Measurements from ENCODE around the gene ZC3HAV1L.
"Not testable (repeated sequence)": the region's sequence is repeated elsewhere in the genome, so short reads cannot be mapped to it uniquely, and the experiment has no call there.

Gene ZC3HAV1L

DNA sequence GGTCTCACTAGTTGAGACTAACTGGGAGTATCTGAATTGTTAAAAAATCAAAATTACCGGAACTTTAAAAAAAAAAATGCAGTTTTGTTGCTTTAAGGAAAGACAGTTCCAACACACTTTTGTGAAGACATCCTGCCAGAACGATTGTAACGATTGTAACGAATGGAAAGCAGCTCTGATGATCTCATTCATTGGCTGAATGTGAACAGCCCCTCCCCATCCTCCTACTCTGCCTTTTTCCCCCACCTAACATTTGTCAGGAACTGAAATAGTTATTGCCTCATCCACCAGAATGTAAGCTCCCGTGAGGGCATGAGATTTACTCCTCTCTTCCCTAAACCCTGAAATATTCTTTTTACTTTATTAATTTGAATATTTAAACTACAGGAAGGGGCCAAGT lies 23.1 kb upstream of the ZC3HAV1L start:
- no peak for DNase-seq (ENCODE audit: low spot score)
- TF ChIP-seq, protein P1, sequence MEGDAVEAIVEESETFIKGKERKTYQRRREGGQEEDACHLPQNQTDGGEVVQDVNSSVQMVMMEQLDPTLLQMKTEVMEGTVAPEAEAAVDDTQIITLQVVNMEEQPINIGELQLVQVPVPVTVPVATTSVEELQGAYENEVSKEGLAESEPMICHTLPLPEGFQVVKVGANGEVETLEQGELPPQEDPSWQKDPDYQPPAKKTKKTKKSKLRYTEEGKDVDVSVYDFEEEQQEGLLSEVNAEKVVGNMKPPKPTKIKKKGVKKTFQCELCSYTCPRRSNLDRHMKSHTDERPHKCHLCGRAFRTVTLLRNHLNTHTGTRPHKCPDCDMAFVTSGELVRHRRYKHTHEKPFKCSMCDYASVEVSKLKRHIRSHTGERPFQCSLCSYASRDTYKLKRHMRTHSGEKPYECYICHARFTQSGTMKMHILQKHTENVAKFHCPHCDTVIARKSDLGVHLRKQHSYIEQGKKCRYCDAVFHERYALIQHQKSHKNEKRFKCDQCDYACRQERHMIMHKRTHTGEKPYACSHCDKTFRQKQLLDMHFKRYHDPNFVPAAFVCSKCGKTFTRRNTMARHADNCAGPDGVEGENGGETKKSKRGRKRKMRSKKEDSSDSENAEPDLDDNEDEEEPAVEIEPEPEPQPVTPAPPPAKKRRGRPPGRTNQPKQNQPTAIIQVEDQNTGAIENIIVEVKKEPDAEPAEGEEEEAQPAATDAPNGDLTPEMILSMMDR (conservative IDR thresholded peaks at IDR 0.05; ENCODE audit: low read depth) = no peak
- CTCF ChIA-PET = no interaction called here
- no peak overlapping the region for H3K27ac ChIP-seq
- POLR2A ChIA-PET (ENCODE audit: low non-redundant PET) = no interaction called here

DNA sequence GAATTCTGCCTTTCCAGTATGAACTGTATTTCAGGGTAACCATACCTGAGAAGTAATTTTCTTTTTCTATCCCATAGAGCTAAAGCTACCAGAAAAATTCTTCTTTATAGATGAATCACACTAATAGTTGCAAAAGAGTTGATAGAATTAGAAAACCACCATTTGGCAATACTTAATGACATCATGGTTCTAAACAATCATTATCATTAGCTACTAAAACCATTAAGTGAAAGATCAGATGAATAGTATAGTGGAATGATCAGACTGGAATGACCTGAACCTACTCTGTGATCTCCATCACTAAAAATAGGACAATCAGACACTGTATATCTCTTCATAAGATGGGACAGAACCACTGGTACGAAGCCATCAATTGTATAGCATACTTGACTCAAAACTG lies 19.8 kb upstream of the ZC3HAV1L start:
- ChIA-PET CTCF (no interaction called here), POLR2A (ENCODE audit: low non-redundant PET) (no interaction called here)
- TF ChIP-seq, protein P1 (conservative IDR thresholded peaks at IDR 0.05; ENCODE audit: low read depth) = no peak
- DNase-seq (ENCODE audit: low spot score) = no peak
- no peak overlapping the region for H3K27ac ChIP-seq

DNA sequence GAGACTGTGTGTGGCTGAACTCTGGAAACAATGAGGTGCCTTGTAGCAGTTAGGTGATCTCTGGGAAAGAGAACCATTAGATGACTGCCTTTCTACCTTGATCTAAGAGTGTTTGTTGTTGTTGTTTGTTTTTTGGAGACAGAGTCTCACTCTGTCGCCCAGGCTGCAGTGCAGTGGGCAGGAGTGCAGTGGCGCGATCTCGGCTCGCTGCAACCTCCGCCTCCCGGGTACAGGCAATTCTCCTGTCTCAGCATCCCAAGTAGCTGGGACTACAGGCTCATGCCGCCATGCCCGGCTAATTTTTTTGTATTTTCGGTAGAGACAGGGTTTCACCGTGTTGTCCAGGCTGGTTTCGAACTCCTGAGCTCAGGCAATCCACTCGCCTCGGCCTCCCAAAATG lies 18.8 kb upstream of the ZC3HAV1L start:
- DNase-seq (ENCODE audit: low spot score); POLR2A ChIA-PET (ENCODE audit: low non-redundant PET); CTCF ChIA-PET; H3K27ac ChIP-seq: not testable (repeated sequence)

DNA sequence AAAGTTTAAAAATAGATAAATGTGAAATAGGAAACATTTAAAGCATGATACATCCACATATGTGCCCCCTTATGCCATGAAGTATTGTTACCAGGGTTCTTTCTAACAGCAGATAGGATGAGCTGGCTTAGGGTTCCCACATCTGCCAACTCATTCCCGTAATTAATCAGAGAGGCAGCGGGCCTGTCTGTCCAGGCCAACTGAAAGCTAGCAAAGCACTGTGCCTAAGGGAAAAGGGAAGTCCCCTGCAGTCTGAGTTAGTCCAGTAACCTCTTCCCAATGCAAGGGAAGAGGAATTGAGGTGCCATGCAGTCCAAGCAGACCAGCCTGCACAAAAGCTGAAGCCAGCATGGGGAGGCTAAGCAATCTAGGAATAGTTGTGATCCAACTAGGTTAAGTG lies 18.3 kb upstream of the ZC3HAV1L start:
- TF ChIP-seq, protein P1 (conservative IDR thresholded peaks at IDR 0.05; ENCODE audit: low read depth) = no peak
- H3K27ac ChIP-seq = no peak overlapping the region
- ChIA-PET POLR2A (ENCODE audit: low non-redundant PET) (no interaction called here), CTCF (interaction anchor here (0.5 to 0.8 kb wide), 2 partner anchors 19 to 21 kb away, joined by 3 to 4 read pairs; no protein-coding TSS in a partner anchor)
- DNase-seq (ENCODE audit: low spot score) = no peak

DNA sequence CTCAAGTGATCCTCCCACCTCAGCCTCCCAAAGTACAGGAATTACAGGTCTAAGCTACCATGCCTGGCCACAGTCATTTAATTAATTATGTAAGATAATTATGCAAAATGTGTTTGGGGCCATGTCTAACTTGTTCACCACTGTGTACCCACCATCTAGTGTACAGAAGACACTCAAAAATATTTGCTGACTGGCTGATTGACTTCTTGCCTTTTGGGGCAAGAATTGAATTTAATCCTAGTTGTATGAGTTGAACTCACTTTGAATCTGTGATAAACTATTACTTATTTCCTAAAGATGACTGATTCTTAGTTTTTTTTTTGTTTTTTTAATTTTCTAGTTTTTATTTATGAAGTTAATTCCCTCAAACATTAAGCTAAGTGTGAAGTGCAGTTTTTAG lies 15.8 kb upstream of the ZC3HAV1L start:
- POLR2A ChIA-PET (ENCODE audit: low non-redundant PET) = no interaction called here
- H3K27ac ChIP-seq = no peak overlapping the region
- CTCF ChIA-PET = interaction anchor here (1.1 kb wide), 1 partner anchor 165 kb away, joined by 3 read pairs; no protein-coding TSS in a partner anchor
- TF ChIP-seq, protein P1 (conservative IDR thresholded peaks at IDR 0.05; ENCODE audit: low read depth) = no peak
- DNase-seq (ENCODE audit: low spot score) = no peak

DNA sequence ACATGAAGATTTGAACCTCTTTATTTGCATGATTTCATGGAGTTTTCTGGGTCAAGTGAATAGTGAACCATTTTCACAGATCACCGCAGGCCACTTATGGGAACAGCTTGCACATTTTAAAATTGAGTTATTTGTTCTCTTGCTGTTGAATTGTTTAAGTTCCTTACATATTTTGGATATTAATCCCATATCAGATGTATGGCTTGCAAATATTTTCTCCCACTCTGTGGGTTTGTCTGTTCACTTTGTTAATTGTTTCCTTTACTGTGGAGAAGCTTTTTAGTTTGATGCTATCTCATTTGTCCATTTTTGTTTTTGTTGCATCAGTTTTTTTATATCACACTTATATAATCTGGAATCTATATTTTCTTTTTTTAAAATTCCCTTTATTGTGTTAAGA lies 14.1 kb upstream of the ZC3HAV1L start:
- TF ChIP-seq, protein P1 (conservative IDR thresholded peaks at IDR 0.05; ENCODE audit: low read depth) = no peak
- ChIA-PET CTCF (interaction anchor here (0.6 kb wide), 1 partner anchor 90 kb away, joined by 3 read pairs; no protein-coding TSS in a partner anchor), POLR2A (ENCODE audit: low non-redundant PET) (no interaction called here)
- no peak for DNase-seq (ENCODE audit: low spot score)
- H3K27ac ChIP-seq = no peak overlapping the region

DNA sequence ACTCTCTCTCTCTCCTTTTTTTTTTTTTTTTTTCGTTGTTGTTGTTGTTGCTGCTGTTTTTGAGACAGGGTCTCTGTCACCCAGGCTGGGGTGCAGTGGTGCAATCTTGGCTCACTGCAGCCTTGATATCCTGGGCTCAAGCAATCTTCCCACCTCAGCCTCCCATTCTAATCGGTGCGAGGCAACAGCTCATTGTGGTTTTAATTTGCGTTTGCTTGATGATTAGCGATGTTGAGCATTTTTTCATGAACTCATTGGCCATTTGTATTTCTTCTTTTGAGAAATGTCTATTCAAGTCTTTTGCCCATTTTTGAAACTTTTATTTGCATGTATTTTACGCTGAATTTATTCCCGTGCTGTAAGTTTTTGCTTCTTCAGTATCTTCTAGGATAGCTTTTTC lies 13.3 kb upstream of the ZC3HAV1L start:
- POLR2A ChIA-PET (ENCODE audit: low non-redundant PET) = no interaction called here
- TF ChIP-seq, protein P1 (conservative IDR thresholded peaks at IDR 0.05; ENCODE audit: low read depth) = no peak
- no peak for DNase-seq (ENCODE audit: low spot score)
- no peak overlapping the region for H3K27ac ChIP-seq
- CTCF ChIA-PET = interaction anchor here (0.6 kb wide), 1 partner anchor 32 kb away, joined by 3 read pairs; no protein-coding TSS in a partner anchor

Measured in RWPE1 (cell line).